ENCODE data around the gene PIEZO1.
A peak's percentile ranks its signal among the peaks of the same experiment; 100 is the strongest.

Gene PIEZO1

DNA sequence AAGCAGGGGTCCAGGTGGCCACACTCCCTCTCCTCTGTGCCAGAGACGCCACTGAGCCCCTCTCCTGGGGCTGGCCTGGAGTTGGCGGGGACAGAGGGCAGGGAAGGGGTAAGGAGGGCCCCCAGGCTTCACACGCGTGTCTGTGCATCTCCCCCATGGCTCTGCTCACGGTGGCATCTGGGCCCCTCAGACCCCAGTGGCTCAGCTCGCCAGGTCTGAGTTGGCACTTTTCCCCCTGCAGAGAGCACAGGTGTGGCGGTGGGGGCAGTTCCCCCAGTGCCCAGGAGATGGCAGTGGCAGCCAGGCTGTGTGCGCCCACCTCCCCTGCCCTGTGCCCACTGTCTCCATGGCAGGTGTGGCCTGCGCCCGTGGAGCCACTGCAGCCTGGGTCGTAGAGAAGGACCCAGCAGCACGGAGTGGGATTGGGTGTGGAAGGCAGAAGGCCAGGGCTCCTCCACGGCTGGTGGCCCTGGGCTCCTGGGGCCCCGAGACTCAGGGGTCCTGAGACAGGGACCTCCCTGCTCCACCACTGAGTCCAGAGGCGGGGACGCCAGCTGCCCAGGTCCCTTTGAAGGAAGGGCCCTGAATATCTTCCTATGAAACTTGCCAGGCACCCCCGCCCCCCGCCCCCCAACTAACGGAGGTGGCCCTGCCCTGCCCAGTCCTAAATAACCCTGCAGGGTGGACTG is 31.0 kb upstream of the PIEZO1 start:
- no peak for TF ChIP-seq ZFX (IDR thresholded peaks at IDR 0.05; ENCODE audit: borderline replicate concordance)
- TF ChIP-seq, protein P1, sequence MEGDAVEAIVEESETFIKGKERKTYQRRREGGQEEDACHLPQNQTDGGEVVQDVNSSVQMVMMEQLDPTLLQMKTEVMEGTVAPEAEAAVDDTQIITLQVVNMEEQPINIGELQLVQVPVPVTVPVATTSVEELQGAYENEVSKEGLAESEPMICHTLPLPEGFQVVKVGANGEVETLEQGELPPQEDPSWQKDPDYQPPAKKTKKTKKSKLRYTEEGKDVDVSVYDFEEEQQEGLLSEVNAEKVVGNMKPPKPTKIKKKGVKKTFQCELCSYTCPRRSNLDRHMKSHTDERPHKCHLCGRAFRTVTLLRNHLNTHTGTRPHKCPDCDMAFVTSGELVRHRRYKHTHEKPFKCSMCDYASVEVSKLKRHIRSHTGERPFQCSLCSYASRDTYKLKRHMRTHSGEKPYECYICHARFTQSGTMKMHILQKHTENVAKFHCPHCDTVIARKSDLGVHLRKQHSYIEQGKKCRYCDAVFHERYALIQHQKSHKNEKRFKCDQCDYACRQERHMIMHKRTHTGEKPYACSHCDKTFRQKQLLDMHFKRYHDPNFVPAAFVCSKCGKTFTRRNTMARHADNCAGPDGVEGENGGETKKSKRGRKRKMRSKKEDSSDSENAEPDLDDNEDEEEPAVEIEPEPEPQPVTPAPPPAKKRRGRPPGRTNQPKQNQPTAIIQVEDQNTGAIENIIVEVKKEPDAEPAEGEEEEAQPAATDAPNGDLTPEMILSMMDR (IDR thresholded peaks at IDR 0.05): peak; percentile 92
- H3K27ac ChIP-seq: no peak overlapping the region

DNA sequence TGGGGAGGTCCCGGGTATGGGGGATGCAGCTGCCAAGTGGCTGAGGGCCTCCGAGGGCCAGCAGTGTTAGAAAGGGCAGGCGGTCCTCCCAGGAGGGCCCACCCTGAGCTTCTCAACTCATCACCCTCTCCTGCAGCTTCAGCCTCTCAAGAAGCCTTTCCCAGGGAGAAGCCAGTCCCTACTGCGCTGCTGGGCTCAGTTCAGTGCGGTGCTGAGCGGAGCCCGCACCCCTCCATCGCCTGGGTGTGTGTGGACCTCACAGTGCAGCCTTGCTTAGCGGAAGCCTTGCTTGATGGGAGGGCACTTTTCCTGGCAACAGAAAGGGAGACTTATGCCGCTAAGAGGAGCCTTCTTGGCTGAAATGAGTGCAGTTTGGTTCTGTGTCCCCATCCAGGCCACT is 30.2 kb upstream of the PIEZO1 start:
- H3K27ac ChIP-seq: no peak overlapping the region
- TF ChIP-seq, protein P1 (IDR thresholded peaks at IDR 0.05): no peak
- no peak for TF ChIP-seq ZFX (IDR thresholded peaks at IDR 0.05; ENCODE audit: borderline replicate concordance)

DNA sequence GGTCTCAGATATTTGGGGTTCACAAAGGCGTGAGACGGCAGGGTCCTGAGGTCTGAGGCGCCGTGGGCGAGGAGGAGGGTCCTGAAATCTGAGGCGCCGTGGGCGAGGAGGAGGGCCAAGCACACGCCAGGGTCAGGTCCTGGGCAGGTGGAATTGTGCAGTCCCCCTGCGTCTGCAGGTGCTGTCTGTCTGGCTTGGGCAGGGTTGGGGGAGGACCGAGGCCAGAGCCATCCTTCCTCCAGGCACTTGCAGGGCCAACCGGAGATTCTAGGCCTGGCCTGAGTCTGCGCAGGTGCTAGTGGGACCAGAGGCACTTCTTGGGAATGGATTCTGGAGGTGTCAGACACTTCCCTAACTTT is 29.1 kb upstream of the PIEZO1 start:
- TF ChIP-seq ZFX (IDR thresholded peaks at IDR 0.05; ENCODE audit: borderline replicate concordance): no peak
- TF ChIP-seq, protein P1 (IDR thresholded peaks at IDR 0.05): no peak
- H3K27ac ChIP-seq: no peak overlapping the region

DNA sequence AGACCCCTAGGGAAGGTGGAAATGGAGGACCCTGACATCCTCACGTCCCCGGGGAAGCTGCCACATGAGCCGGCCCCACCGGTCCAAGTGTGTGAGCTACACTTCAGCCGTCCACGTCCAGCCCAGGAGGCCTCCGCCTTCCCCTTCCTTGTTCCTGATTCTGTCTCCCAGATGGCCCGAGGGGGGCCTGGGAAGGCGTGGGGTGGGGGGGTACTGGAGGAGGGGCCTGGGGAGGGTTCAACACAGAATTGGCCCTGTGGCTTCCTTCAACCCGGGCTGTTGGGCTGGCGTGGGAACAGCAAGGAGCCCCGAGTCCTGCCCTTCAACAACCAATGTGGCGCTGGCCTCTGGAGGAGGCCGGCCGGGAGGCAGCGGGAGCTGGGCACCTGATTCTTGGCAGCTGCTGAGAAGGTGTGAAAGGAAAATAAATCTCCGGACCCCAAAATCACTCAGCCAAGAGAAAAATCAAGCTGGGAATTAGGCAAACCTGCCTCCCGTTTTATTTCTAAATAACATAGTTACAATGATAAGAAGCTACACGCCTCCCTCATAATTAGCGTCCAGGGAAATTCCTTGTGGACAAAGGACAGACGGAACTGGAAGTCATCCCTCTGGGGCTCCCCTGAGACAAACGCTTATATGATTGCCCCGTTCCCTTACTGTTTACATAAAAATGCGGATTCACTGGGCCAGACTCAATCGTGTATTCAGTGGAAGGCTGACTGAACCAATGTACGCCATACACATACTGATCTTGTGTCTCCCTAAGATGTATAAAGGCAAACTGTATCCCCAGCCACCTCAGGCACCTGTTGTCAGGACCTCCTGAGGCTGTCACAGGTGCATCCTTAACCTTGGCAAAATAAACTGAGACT is 28.5 kb upstream of the PIEZO1 start:
- peak overlapping the region; percentile 97 for H3K27ac ChIP-seq

DNA sequence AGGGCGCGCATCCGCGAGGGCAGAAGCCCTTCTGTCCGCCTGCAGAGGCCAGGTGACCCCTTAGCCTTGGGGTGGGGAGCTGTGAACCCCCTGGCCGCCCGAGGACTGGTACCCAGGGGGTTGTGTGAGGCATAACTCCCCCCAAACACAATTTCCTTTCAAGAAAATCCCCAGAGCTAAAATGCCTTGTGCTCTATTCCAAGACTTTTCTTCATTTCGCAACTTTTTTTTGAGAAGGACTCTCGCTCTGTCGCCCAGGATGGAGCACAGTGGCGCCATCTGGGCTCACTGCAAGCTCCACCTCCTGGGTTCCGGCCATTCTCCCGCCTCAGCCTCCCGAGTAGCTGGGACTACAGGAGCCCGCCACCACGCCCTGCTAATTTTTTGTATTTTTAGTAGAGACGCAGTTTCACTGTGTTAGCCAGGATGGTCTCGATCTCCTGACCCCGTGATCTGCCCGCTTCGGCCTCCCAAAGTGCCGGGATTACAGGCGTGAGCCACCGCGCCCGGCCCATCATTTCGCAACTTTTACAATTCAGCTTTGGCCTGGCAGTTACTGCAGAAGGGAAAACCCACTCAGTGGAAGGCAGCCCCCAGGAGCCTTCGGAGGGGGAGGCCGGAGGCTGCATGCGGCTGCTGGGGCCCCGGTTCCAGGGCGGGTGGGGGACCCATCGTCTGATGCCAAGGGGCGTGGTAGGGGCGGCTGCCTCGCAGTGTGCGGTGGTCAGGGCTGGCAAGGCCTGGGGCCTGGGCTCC is 27.7 kb upstream of the PIEZO1 start:
- TF ChIP-seq, protein P1 (IDR thresholded peaks at IDR 0.05): peak; percentile 41
- no peak for TF ChIP-seq ZFX (IDR thresholded peaks at IDR 0.05; ENCODE audit: borderline replicate concordance)
- peak overlapping the region; percentile 97 for H3K27ac ChIP-seq

More for the DNA sequence above, 28.5 kb upstream of the PIEZO1 start:
- no peak for TF ChIP-seq ZFX (IDR thresholded peaks at IDR 0.05; ENCODE audit: borderline replicate concordance)
- TF ChIP-seq, protein P1 (IDR thresholded peaks at IDR 0.05): no peak

DNA sequence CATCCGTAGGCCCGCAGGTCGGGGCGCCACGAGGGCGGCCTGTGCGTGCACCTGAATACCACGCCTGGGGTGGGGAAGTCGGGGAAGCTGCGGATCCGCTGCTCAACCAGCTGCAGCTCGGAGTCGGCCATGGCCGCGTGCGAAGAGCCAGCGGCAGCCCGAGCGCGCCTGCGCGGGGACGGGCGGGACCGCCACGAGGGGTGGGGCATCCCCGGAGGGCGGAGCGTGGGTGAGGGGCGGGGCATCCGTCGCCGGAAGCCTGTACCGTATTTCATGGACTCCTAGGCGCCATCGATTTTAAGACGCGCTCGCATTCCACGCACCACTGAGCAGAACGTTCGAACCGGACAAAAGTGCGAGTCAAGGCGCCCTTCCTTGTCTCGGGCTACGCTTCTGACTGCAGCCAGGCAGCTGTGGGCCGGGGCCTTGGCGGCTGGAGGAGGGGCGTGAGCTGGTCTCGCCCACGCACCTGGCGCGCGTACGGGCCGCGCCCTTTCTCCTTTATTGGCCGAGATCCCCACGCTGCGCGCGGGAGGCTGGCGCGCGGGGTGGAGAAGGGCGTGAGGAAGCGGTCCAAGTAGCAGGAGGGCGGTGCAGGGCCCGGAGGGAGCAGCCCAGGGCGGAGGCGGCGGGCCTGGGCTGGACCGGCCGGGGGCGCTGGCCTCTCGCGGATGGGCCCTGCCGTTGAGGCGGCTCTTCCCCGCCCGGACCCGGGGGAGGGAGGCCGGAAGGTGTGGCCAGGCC is 26.9 kb upstream of the PIEZO1 start, which contains the start of gene APRT:
APRT (minus strand) TSS at position 160 of the 744 bp plus-strand sequence; CDS start at position 131, 29 bp downstream.
- peak within 1 kb of the TSS; percentile 97 for H3K27ac ChIP-seq
- no peak for TF ChIP-seq ZFX (IDR thresholded peaks at IDR 0.05; ENCODE audit: borderline replicate concordance)
- TF ChIP-seq, protein P1 (IDR thresholded peaks at IDR 0.05): peak; percentile 56

Data from 22Rv1 (cell line).